Activated naive CD4-positive, alpha-beta T cell treated with anti-CD3 and anti-CD28 coated beads, Interleukin-2, amount 50 U/mL, for 16 hours (primary cell): ENCODE results near the gene DPY19L1.
"Not testable (repeated sequence)": the region's sequence is repeated elsewhere in the genome, so short reads cannot be mapped to it uniquely, and the experiment has no call there.

Source experiments
- DNase-seq: peaks from one replicate; pipeline ENCODE4 v3.0.0-alpha.2; 2020

The DPY19L1 gene

GRCh38 chr7:35030848-35031247 lies 6.4 kb downstream of the DPY19L1 start:
- no peak for DNase-seq

GRCh38 chr7:35029311-35029710 lies 8.0 kb downstream of the DPY19L1 start:
- no peak for DNase-seq

GRCh38 chr7:35026150-35026549 lies 11.1 kb downstream of the DPY19L1 start:
- DNase-seq: no peak

- no peak for DNase-seq
Measured at GRCh38 chr7:35025369-35025870, 11.9 kb downstream of the DPY19L1 start.

GRCh38 chr7:35024298-35024697 lies 13.0 kb downstream of the DPY19L1 start:
- no peak for DNase-seq

GRCh38 chr7:35022725-35023124 lies 14.6 kb downstream of the DPY19L1 start:
- no peak for DNase-seq

- DNase-seq: no peak
Measured at GRCh38 chr7:35021445-35021844, 15.8 kb downstream of the DPY19L1 start.

- no peak for DNase-seq
Measured at GRCh38 chr7:35019801-35020200, 17.5 kb downstream of the DPY19L1 start.

- DNase-seq: no peak
Measured at GRCh38 chr7:35019179-35019729, 18.0 kb downstream of the DPY19L1 start.

GRCh38 chr7:35015346-35015859 lies 21.9 kb downstream of the DPY19L1 start:
- no peak for DNase-seq

- no peak for DNase-seq
Measured at GRCh38 chr7:35012160-35012559, 25.1 kb downstream of the DPY19L1 start.

- DNase-seq: no peak
Measured at GRCh38 chr7:35011085-35011484, 26.2 kb downstream of the DPY19L1 start.

- no peak for DNase-seq
Measured at GRCh38 chr7:35007768-35008167, 29.5 kb downstream of the DPY19L1 start.

- DNase-seq: no peak
Measured at GRCh38 chr7:35004531-35005095, 32.7 kb downstream of the DPY19L1 start.

GRCh38 chr7:35003679-35004303 lies 33.5 kb downstream of the DPY19L1 start:
- no peak for DNase-seq

GRCh38 chr7:35003177-35003650 lies 34.1 kb downstream of the DPY19L1 start:
- not testable (repeated sequence) for DNase-seq

GRCh38 chr7:34998335-34998734 lies 39.0 kb downstream of the DPY19L1 start:
- DNase-seq: not testable (repeated sequence)

- DNase-seq: not testable (repeated sequence)
Measured at GRCh38 chr7:34996423-34997090, 40.7 kb downstream of the DPY19L1 start.

- no peak for DNase-seq
Measured at GRCh38 chr7:34995757-34996156, 41.5 kb downstream of the DPY19L1 start.

GRCh38 chr7:34991938-34992840 lies 45.1 kb downstream of the DPY19L1 start:
- DNase-seq: no peak

- DNase-seq: not testable (repeated sequence)
Measured at GRCh38 chr7:34988442-34989125, 48.7 kb downstream of the DPY19L1 start.

GRCh38 chr7:34985155-34985554 lies 52.1 kb downstream of the DPY19L1 start:
- not testable (repeated sequence) for DNase-seq
